GM21825 (cell line): ENCODE data around the gene CLDND1.

Experiments
- ATAC-seq: cut with Tn5 transposase; IDR thresholded peaks from one replicate; pipeline ENCODE4 v1.9.1; 2021; ENCODE audit warnings: mild to moderate bottlenecking, moderate library complexity; ENCODE audit not compliant: unreplicated experiment

Gene CLDND1

GRCh38 chr3:98521897-98522543 lies 682 bp downstream of the CLDND1 start:
- peak; percentile 38 for ATAC-seq

DNA sequence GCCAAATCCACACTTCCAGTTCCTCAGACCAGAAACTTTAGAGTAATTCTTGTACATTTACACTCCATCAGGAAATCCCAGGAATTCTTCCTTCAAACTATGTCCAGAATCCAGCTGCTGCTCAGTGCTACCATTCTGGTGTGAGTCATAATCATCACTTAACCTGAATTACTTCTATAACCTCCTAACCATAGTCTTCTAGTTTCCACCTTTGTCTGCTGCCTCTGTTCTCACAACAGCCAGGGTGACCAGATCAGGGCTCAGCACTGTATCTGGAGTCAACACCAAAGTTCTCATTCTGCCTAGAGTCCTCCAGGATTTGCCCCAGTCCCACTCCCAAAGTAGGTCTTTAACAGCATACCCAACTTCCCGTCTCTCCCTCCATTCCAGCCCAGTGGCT lies 3.4 kb downstream of the CLDND1 start:
- no peak for ATAC-seq

DNA sequence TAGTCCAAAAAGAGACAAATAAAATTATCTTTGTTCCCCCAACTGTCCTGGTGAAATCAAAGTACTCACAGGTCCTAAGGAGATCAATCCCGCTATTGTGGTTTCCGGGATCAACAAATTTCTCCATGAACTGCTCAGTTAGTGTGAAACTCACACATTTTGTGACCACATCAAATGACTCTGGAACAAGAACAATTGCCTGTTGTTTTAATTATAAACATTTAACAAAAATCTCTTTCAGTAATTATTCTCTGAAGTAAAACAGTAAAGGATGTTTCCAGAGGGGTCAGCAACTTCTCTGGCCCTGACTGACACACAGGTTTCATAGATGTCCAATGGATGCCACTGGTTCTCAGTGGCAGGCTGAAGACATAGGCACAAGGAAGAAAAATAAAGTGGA lies 3.9 kb downstream of the CLDND1 start:
- ATAC-seq = no peak

DNA sequence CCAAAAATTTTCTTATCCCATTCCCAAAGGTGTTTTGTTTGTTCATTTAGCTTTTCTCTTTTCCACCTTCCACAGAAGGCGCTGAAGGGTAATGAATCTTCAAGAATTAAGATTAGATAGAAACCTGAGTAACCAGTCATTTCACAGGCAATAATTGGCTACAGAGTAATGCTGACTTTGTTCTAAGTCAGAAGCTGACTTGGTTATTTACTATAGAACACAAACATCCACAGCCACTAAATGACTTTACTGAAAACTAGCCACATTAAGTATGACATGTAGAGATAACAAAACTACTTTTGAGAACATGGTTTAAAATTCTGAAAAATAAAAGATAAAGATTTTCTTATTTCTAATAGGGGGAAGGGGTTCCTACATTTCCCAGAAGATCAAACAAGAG lies 7.8 kb downstream of the CLDND1 start:
- no peak for ATAC-seq

- ATAC-seq = no peak
Observed at GRCh38 chr3:98513736-98514135, 9.0 kb downstream of the CLDND1 start.

DNA sequence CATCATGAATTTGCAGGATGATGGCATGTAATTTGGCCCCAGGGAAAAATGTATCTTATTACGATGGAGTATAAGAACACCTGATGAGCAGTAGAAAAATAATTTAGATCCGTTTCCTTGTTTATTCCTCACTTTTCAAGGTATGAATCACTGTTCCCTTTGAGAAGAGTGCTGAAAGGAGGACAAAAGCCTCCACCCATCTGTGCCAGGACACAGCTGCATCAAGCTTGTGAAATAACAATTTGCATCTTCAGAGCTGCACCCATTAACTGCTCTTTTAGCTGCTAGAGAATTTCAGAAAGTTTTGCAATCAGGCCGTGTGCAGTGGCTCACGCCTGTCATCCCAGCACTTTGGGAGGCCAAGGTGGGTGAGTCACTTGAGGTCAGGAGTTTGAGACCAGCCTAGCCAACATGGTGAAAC lies 9.6 kb downstream of the CLDND1 start:
- no peak for ATAC-seq

DNA sequence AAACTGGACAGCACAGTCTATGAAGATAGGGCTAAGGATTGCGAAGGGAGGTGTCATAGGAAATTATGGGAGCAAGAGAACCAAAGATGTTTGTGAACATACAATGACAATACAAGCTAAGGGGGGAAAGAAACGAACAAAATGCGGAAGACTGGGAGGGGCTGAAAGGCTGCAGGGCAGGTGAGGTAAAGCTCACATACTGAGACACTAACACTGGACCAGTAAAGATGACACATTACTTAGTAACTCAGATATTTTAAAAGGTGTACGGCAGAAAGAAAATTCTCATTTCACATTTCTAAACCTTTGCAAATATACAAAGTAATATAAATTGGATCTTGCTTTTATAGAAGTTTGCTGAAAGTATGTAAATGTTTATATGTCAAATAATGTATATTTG lies 10.1 kb downstream of the CLDND1 start:
- no peak for ATAC-seq

DNA sequence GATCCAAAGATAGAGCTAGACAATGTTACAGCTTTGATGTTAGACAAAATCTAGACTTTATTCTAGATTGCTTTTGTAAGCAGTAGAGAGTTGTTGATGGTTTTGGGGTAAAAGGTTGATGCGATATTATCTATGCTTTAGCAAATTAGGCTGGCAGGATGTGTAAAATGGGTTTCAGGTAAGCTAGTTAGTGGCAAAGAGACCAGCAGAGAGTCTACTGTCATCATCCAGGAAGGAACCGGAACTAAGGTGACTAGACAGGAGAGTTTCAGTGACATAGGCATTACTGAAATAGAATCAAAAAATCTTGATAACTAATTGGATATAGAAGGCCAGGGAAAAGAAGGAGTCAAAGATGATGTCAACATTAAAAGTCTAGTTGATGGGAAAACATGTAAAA lies 14.1 kb downstream of the CLDND1 start:
- ATAC-seq = no peak

- ATAC-seq = no peak
Observed at GRCh38 chr3:98504539-98504938, 18.2 kb downstream of the CLDND1 start.

GRCh38 chr3:98501863-98502576 lies 20.7 kb downstream of the CLDND1 start:
- ATAC-seq = no peak

GRCh38 chr3:98501270-98501669 lies 21.4 kb downstream of the CLDND1 start:
- ATAC-seq = no peak

DNA sequence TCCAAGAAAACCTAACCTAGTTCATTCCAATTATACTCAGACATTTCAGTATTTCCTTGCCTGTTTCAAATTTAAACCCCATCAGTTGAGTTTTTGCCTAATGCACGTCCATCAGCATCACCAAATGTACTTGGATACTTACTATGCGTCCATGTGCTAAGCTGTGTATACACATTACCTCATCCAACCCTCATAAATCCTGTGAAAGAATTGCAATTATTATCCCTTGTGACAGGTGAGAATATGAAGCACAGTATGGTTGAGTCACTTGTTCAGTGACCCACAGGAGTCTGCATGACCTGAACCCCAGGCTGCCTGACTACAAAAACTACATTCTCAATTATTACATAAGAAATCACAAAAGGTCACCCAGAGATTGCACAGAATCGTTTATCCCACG lies 22.7 kb downstream of the CLDND1 start:
- ATAC-seq = no peak

DNA sequence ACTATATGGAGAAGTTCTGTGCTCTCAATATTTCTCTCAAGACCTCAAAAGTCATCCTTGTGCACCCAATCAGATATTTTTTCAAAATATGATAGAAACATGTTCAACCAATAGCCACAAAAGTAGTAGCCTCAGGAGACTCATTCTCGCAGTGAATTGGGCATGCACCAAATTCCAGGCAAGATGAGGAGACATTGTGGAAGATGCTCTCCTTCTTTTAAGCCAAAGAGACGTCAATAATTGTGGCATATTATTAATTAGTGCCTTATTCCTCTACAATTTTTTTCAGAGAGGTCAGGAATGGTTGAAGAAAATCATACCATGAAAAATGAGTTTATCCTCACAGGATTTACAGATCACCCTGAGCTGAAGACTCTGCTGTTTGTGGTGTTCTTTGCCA lies 25.3 kb downstream of the CLDND1 start, which contains the start of gene OR5K2:
OR5K2 (plus strand) TSS at position 301 of the 400 bp plus-strand sequence; CDS start at position 301, 0 bp downstream.
- ATAC-seq = no peak

DNA sequence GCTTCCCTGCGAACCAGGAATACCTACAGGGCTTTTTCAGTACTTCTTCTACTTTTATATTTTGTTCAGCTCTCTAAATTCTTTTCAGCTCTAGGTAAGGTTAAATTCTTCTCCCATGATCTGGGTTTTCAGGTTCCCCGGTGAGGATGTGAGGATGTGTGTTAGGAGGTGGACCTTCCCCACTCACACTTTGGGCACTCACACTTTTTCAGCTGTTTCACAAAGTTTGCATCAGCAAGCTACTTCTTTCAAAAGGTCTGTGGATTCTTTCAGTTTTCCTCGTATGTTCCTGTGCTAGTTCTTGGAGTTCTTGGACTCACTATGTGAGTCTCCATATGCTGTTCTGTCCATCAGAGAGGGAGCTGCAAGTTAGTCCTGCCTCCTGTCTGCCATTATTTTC lies 39.1 kb downstream of the CLDND1 start:
- ATAC-seq = no peak

DNA sequence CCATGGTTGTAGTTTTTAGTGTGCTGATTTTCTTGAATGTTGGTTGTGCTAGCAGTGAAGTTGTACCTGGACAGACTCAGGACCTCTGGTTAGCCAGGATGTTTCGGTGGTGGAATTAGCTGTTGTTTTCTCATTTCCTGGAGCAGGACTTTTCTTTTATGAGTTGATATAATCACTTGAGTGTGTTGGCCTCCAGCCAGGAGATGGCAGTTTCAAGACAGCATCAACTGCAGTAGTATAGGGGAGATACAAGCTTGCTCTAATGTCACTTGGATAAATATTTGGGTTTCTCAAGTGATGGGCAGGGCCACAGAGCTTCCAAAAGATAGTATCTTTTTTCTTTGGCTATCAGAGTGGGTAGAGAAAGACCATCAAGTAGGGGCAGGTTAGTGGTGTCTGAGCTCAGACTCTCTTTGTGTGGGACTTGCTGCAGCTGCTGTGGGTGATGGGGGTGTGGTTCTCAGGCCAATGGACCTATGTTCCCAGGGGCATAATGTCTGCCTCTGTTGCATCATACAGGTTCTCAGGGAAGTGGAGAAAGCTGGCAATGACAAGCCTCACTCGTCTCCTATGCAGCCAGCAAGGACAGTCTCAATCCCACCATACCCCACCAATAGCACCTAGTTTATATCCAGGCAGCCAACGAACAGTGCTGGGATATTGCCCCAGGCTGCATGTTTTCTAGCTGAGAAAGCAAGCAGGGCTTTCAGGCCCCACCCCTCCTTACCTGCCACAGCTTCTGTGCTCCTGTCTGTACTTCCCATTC lies 39.8 kb downstream of the CLDND1 start:
- no peak for ATAC-seq
